HG03575 (cell line): ENCODE measurements around the gene FADS1.

Source experiments
- ATAC-seq: cut with Tn5 transposase; IDR thresholded peaks from one replicate; pipeline ENCODE4 v1.9.1; 2021; ENCODE audit not compliant: unreplicated experiment, insufficient number of reproducible peaks, low FRiP score; ENCODE audit errors: extremely low read depth

The FADS1 gene

GRCh38 chr11:61768376-61769076, 48.3 kb downstream of the FADS1 start:
- no peak for ATAC-seq

- ATAC-seq, result no peak
Measured at GRCh38 chr11:61766353-61766841, 50.4 kb downstream of the FADS1 start.

- ATAC-seq, result no peak
Measured at GRCh38 chr11:61765550-61766253, 51.1 kb downstream of the FADS1 start.

GRCh38 chr11:61764606-61765260, 52.1 kb downstream of the FADS1 start:
- no peak for ATAC-seq

GRCh38 chr11:61763930-61764605, 52.7 kb downstream of the FADS1 start:
- ATAC-seq, result no peak

- no peak for ATAC-seq
Measured at GRCh38 chr11:61762798-61763197, 54.0 kb downstream of the FADS1 start.

GRCh38 chr11:61762223-61762615, 54.6 kb downstream of the FADS1 start:
- no peak for ATAC-seq

GRCh38 chr11:61761440-61762222, 55.2 kb downstream of the FADS1 start:
- no peak for ATAC-seq

- no peak for ATAC-seq
Measured at GRCh38 chr11:61760946-61761345, 55.9 kb downstream of the FADS1 start.

- ATAC-seq, result no peak
Measured at GRCh38 chr11:61757213-61757862, 59.5 kb downstream of the FADS1 start.

GRCh38 chr11:61756452-61757212, 60.2 kb downstream of the FADS1 start:
- ATAC-seq, result no peak

GRCh38 chr11:61756147-61756451, 60.7 kb downstream of the FADS1 start:
- ATAC-seq, result no peak

GRCh38 chr11:61754534-61755482, 62.0 kb downstream of the FADS1 start:
- no peak for ATAC-seq

- ATAC-seq, result no peak
Measured at GRCh38 chr11:61753672-61754071, 63.1 kb downstream of the FADS1 start.

- no peak for ATAC-seq
Measured at GRCh38 chr11:61752925-61753521, 63.8 kb downstream of the FADS1 start.

- ATAC-seq, result no peak
Measured at GRCh38 chr11:61752117-61752924, 64.5 kb downstream of the FADS1 start, which contains the start of gene MYRF. MYRF (plus strand) TSS chr11:61752636; CDS start chr11:61752745, 109 bp downstream.
